Progenitor cell of endocrine pancreas (in vitro differentiated cells): ENCODE data around the gene TMED8. TPM values are rescaled to one million over a fixed set of nuclear protein-coding genes. Genes with fewer than 3 reads are reported as not detected.
A peak's percentile ranks its signal among the peaks of the same experiment; 100 is the strongest.

ENCODE experiments used
- DNase-seq: peaks from one replicate; pipeline ENCODE4 v3.0.0; 2021; ENCODE audit warnings: low spot score; ENCODE audit not compliant: unreplicated experiment
- H3K27ac Mint-ChIP-seq: 2 replicates; pipeline ENCODE4 v1.8.0; 2021; ENCODE audit warnings: mild to moderate bottlenecking, moderate library complexity, mixed read lengths
- H3K27me3 Mint-ChIP-seq: 2 replicates; pipeline ENCODE4 v1.8.0; 2021; ENCODE audit warnings: mixed read lengths
- H3K36me3 Mint-ChIP-seq: 2 replicates; pipeline ENCODE4 v1.8.0; 2022; ENCODE audit warnings: mixed read lengths; ENCODE audit not compliant: insufficient read depth
- H3K4me1 Mint-ChIP-seq: 2 replicates; pipeline ENCODE4 v1.8.0; 2021; ENCODE audit warnings: low read depth, mixed read lengths
- H3K4me3 Mint-ChIP-seq: 2 replicates; pipeline ENCODE4 v1.8.0; 2021; ENCODE audit warnings: low read depth, mild to moderate bottlenecking, moderate library complexity, mixed read lengths
- H3K9me3 Mint-ChIP-seq: 2 replicates; pipeline ENCODE4 v1.8.0; 2021; ENCODE audit warnings: low read depth, mixed read lengths
- CTCF ChIP-seq: fragments of 200-600 bp; sonication (generic); IDR thresholded peaks from one replicate; pipeline ENCODE4 v1.5.0; 2021; ENCODE audit warnings: antibody characterized with exemption, mild to moderate bottlenecking; ENCODE audit not compliant: unreplicated experiment
- long read RNA-seq: library from polyadenylated mRNA; unstranded; transcript quantifications from one replicate; pipeline ENCODE4 v2.0.0, GENCODE V29; 2020
- total RNA-seq: library from RNA; stranded (reverse); gene quantifications from 2 replicates; pipeline ENCODE4 v1.2.1, GENCODE V29; 2021

Gene TMED8
- 18.4 and 18.7 TPM in 2 replicates for total RNA-seq
- long read RNA-seq, full-length matches to known transcripts, result 1 of 17 reads
- long read RNA-seq, partial matches to known transcripts, result 0 of 17 reads
- long read RNA-seq, other reads (novel, unspliced or antisense), result 16 of 17 reads

- no peaks in the 10 kb centered on the region for H3K9me3 Mint-ChIP-seq
- H3K36me3 Mint-ChIP-seq, result peaks cover 5% of the 10 kb centered on the region
- peak; percentile 39 for TF ChIP-seq CTCF
- no peaks in the 10 kb centered on the region for H3K27me3 Mint-ChIP-seq
- DNase-seq, result peak; percentile 79
- peak within 1 kb of the TSS; percentile 96 for H3K27ac Mint-ChIP-seq
- peaks cover 19% of the 10 kb centered on the region for H3K4me1 Mint-ChIP-seq
- peak within 1 kb of the TSS; percentile 88 for H3K4me3 Mint-ChIP-seq
Measured at GRCh38 chr14:77376771-77377501, at the start of gene TMED8, which contains the start of gene SAMD15. Gene TMED8, minus strand, starts transcription at chr14:77377094. Its CDS starts 41 bp downstream, at chr14:77377053. Gene SAMD15, plus strand, starts transcription at chr14:77377379. Its CDS starts 40 bp downstream, at chr14:77377419.

- H3K27ac Mint-ChIP-seq, result no peak overlapping the region
- peaks cover 6% of the 10 kb centered on the region for H3K4me1 Mint-ChIP-seq
- no peaks in the 10 kb centered on the region for H3K9me3 Mint-ChIP-seq
- no peak for DNase-seq
- H3K27me3 Mint-ChIP-seq, result no peaks in the 10 kb centered on the region
- no peak overlapping the region for H3K4me3 Mint-ChIP-seq
- peaks cover 45% of the 10 kb centered on the region for H3K36me3 Mint-ChIP-seq
- TF ChIP-seq CTCF, result no peak
Measured at GRCh38 chr14:77426396-77426795, 49.5 kb upstream of the TMED8 start.

GRCh38 chr14:77424862-77425261, 48.0 kb upstream of the TMED8 start:
- no peak overlapping the region for H3K27ac Mint-ChIP-seq

GRCh38 chr14:77423423-77423822, 46.5 kb upstream of the TMED8 start, which contains the start of gene NOXRED1:
Gene NOXRED1, minus strand, starts transcription at chr14:77423523. Its CDS starts 634 bp downstream, at chr14:77422889.
- Mint-ChIP-seq H3K9me3 (peaks cover 11% of the 10 kb centered on the region), H3K27me3 (no peaks in the 10 kb centered on the region), H3K4me1 (peaks cover 6% of the 10 kb centered on the region), H3K36me3 (peaks cover 57% of the 10 kb centered on the region), H3K27ac (no peak within 1 kb of the TSS), H3K4me3 (no peak within 1 kb of the TSS)
- DNase-seq, result no peak
- TF ChIP-seq CTCF, result no peak

More at GRCh38 chr14:77424862-77425261, 48.0 kb upstream of the TMED8 start:
- Mint-ChIP-seq H3K9me3 (peaks cover 4% of the 10 kb centered on the region), H3K4me3 (no peak overlapping the region), H3K36me3 (peaks cover 56% of the 10 kb centered on the region), H3K4me1 (peaks cover 6% of the 10 kb centered on the region), H3K27me3 (no peaks in the 10 kb centered on the region)
- no peak for DNase-seq
- no peak for TF ChIP-seq CTCF

GRCh38 chr14:77421201-77421600, 44.3 kb upstream of the TMED8 start:
- H3K4me3 Mint-ChIP-seq, result no peak overlapping the region
- peaks cover 20% of the 10 kb centered on the region for H3K9me3 Mint-ChIP-seq
- no peak for TF ChIP-seq CTCF
- H3K27me3 Mint-ChIP-seq, result no peaks in the 10 kb centered on the region
- H3K27ac Mint-ChIP-seq, result no peak overlapping the region
- H3K36me3 Mint-ChIP-seq, result peaks cover 49% of the 10 kb centered on the region
- peaks cover 6% of the 10 kb centered on the region for H3K4me1 Mint-ChIP-seq
- DNase-seq, result no peak
